SW 1271 (cell line): ENCODE measurements around the gene BLVRB.
A peak's percentile ranks its signal among the peaks of the same experiment; 100 is the strongest.
"Not testable (repeated sequence)": the region's sequence is repeated elsewhere in the genome, so short reads cannot be mapped to it uniquely, and the experiment has no call there.

ENCODE experiments used
- DNase-seq, 2 experiments: peaks; one replicate each; lab custom pipeline; 2025; lab: John Stamatoyannopoulos, UW

The BLVRB gene

DNA sequence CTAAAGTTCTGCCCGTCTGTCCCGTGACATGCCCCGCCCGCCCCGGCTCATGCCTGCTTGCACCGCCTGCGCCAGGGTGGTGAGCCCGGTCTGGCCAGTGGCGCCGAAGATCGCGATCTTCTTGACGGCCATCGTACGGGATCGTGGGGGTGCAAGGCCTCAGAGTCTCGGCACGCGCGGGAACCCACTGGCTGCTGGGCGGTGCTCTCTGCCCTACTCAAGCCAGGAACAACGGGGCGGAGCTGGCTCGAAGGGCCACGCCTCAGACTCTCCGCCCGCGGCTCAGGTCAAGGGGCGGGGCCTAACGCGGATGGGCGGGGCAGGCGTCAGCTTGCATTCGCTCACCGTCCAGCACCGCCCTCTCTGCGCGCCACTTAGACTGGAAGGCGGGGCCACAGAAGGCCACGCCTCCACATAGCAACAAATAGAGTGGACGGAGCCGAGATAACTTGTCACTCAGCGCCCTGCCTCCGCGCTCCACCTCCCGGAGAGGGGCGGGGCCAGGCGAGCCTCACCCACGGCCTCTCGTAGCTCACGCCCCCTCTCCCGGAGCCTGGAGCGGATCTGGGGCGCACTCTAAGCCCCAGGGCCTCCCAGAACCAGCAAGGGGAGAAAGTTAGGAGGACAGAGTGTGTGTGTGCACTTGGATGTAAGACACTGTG, at the start of gene BLVRB:
Gene BLVRB (minus strand): TSS at position 189 of the 662 bp plus-strand sequence. CDS start 57 bp downstream, at position 132.
- peak; percentile 83 to 93 for DNase-seq

DNA sequence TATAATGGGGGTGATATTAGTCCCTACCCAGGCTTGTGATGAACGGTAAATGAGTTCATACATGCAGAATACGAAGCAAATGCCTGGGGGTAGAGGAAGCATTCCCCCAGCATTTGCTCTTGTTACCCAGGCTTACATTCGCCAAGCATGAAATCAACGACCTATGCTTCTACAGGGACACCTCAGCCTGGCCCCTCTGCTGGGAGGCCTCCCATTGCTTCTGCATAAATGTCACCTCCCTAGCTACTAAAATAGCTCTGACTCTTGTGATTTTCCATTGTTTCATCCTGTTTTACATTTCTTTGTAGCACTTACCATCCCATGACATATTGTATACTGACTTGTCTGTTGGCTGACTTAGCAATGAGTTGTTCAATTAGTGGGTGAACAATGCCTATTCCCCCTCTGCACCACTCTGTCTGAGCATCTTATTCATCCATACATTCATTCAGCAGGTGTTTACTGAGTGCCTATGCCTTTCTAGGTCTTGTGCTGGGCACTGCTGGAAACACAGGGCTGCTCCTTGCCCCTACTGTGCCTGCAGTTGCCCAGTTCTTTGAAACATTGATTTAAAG, 48.3 kb upstream of the BLVRB start:
- no peak for DNase-seq

DNA sequence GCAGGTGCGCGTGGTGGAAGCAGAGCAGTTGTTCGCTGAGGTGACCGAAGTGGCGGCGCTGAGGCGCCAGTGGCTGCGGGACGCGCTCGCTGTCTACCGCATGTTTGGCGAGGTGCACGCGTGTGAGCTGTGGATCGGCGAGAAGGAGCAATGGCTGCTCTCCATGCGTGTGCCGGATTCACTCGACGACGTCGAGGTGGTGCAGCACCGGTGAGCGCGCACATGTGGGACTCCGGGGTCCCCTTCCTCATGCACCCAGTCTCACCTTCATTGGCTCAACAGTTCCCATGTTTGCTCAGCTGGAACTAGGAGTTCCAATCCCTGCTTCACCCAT, 47.8 kb upstream of the BLVRB start:
- no peak for DNase-seq

DNA sequence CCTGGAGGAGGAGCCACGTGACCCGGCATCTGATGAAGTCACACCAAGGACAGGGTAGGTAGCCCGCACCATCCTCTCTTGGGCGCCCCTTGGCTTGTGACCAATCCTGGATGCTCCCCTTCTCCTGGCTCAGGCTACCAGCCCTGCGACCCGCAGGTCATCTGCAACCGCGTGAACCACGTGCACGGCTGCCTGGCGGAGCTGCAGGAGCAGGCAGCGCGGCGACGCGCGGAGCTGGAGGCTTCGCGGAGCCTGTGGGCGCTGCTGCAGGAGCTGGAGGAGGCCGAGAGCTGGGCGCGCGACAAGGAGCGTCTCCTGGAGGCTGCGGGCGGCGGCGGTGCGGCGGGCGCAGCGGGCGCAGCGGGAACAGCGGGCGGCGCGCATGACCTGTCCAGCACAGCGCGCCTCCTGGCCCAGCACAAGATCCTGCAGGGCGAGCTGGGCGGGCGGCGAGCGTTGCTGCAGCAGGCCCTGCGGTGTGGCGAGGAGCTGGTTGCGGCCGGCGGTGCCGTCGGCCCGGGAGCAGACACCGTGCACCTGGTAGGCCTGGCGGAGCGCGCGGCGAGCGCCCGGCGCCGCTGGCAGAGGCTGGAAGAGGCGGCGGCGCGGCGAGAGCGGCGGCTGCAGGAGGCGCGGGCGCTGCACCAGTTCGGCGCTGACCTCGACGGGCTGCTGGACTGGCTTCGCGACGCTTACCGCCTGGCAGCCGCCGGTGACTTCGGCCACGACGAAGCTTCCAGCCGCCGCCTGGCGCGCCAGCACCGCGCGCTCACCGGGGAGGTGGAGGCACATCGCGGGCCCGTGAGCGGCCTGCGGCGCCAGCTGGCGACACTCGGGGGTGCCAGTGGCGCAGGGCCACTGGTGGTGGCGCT, 47.2 kb upstream of the BLVRB start:
- no peak for DNase-seq

DNA sequence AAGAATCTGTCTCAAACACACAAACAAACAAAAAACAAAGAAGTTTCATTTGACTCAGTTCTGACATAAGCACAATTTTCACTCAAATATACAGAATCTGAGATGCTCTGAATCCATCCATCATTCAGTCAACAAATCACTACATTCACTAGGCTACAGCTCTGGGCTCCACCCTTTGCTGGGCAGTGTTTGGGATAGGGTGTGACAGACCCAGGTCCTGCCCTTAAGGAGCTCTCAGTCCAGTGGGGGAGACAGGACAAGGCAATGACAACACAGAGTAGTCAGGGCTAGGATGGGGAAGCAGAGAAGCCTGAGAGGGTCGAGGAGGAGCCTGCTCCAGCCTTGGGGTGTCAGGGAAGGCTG, 46.5 kb upstream of the BLVRB start:
- no peak for DNase-seq

DNA sequence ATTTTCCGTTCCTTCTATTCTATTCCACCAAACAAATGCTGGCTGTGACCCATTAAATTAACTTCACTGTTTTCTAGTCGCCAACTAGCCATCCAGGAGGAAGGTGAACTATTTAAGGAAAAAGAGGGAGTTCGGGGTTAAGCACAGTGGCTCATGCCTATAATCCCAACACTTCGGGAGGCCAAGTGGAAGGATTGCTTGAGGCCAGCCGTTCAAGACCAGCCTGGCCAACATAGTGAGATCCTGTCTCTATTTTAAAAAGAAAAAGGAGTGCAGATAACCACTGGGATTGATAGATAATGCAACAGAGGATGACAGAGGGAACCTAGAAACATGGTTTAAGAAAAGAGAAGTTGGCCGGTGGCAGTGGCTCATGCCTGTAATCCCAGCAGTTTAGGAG, 45.9 kb upstream of the BLVRB start:
- no peak for DNase-seq

DNA sequence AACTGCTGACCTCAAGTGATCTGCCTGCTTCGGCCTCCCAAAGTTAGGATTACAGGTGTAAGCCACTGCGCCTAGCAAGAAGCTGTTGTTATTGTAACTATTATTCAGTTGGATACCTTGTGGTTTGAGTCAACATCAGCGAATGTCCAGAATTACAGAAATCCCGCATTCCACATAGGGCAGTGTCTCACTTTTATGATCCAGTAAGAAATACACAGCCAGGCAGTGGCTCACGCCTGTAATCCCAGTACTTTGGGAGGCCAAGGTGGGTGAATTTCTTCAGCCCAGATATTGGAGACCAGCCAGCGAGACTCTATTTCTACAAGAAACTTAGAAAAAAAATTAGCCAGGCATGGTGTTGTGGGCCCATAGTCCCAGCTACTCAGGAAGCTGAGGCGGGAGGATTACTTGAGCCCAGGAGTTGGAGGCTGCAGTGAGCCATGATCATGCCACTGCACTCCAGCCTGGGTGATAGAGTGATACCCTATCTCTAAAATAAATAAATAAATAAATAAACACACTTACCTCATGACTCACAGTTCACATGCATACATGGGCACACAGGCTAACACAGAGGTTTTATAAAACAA, 45.1 kb upstream of the BLVRB start:
- DNase-seq: no peak

DNA sequence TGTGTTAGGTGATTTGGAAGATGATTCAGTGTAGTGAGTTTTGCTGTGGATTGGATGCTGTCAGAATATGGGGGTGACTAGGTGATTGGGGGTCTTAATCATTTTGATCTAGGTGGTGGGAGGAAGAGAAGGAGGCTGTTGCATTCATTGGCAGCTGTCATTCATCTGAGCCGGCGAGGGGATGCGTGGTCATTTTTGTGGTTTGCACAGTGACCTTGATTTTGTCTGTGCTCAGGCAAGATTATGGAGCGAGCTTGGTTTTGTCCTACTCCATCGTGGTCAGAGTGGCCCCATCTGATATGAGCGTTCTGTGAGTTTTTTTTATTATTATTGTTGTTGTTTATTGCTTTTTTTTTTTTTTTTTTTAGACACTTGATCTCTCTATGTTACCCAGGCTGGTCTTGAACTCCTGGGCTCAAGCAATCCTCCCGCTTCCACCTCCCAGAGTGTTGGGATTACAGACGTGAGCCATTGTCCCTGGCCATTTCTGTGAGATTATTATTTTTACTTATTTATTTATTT, 43.3 kb upstream of the BLVRB start:
- no peak for DNase-seq

DNA sequence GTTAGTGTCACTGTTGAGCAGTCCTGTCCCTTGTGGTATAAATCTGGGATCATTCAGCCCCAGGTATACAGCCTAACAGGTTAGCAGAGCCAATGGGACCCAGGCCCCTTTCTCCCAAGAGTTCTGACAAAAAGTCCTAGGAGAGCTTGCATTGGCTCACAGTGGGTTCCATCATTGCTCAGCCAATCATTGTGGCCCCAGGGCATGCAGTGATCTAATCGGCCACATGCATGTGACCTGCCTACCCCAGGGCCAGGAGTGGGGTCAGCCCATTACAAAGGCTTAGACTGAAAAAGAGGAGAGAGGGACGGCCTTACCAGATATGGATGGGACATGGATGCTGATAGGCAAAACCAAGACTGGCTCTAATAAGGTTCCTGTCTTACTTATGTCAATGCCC, 42.3 kb upstream of the BLVRB start:
- no peak for DNase-seq

DNA sequence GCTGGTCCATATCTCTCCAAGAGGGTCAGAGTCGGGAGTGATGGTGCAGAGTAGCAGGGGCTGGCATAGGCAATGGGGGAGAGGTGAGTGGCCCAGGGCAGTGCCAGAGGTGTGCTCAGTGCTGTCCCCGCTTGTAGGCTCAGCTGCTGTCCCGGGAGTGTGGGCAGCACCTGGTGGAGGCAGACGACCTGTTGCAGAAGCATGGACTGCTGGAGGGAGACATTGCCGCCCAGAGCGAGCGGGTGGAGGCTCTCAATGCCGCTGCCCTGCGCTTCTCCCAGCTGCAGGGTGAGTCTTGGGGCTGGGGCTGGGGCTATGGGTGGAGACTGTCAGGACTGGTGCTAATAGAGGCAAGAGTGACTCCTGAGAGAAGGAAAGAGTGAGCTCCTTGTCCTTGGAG, 40.6 kb upstream of the BLVRB start:
- DNase-seq: no peak

DNA sequence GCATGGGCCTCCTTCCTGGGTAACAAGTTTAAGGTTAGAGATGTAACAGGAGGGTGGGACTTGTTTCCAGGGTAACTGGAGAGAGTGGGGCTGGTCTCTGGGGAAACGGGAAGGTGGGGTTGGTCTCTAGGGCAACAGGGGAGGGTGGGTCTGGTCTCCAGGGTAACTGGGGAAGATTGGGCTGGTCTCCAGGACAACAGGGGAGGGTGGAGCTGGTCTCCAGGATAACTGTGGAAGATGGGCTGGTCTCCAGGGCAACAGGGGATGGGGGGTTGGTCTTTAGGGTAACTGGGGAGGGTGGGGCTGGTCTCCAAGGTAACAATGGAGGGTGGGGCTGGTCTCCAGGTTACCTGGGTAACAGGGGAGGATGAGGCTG, 37.8 kb upstream of the BLVRB start:
- DNase-seq: no peak

DNA sequence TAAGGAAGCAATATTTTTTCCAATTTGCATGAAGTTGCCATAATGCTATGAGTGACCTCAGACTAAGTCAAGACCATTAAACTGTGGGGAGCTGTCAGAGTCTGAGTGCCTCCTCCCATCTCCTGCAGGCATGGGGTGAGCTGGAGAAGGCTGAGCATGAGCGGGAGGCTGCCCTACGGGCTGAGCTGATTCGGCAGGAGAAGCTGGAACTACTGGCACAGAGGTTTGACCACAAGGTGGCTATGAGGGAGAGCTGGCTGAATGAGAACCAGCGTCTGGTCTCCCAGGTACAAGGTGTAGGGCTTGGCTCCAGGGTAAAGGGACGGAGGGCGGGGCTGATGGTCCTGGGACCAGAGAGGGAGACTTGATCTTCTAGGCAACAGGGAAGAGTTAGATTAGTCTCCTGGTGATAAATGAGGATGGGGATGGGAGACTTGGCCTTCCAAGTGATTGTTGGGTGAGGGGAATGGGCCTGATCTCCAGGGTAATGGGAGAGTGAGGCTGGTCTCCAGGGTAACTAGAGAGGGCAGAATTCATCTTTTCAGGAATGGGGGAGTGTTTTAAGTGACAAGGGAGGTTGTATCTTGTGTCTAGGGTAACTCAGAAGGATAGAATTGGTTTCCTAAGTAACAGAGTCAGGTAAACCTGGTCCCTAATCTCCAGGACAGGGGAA, 37.2 kb upstream of the BLVRB start:
- DNase-seq: no peak

DNA sequence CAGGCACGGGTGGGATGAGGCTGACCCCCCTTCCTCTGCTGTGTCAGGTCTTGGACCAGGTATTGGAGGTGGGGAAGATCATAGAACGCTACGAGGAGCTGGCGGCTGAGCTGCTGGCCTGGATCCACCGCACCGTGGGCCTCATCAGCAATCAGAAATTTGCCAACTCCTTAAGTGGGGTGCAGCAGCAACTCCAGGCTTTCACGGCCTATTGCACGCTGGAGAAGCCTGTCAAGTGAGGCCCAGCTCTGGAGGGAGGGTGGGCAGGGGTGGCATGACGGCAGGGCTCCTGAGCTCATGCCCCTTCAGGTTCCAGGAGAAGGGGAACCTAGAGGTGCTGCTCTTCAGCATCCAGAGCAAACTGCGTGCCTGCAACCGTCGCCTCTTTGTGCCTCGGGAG, 36.5 kb upstream of the BLVRB start:
- DNase-seq: no peak

DNA sequence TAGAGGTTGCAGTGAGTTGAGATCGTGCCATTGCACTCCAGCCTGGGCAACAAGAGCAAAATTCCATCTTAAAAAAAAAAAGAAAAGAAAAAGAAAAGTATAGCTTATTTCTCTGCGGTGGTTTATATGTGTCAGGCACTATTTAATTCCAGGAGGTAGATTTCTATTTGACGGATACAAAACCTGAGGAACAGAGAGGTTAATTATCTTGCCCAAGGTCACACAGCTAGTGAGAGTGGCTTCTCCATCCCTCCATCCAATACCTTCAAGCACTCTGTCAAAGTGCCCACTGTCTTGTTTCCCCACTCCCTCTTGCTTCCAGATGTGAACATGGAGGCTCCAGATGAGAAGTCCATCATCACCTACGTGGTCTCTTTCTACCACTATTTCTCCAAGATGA, 36.1 kb upstream of the BLVRB start:
- DNase-seq: no peak

DNA sequence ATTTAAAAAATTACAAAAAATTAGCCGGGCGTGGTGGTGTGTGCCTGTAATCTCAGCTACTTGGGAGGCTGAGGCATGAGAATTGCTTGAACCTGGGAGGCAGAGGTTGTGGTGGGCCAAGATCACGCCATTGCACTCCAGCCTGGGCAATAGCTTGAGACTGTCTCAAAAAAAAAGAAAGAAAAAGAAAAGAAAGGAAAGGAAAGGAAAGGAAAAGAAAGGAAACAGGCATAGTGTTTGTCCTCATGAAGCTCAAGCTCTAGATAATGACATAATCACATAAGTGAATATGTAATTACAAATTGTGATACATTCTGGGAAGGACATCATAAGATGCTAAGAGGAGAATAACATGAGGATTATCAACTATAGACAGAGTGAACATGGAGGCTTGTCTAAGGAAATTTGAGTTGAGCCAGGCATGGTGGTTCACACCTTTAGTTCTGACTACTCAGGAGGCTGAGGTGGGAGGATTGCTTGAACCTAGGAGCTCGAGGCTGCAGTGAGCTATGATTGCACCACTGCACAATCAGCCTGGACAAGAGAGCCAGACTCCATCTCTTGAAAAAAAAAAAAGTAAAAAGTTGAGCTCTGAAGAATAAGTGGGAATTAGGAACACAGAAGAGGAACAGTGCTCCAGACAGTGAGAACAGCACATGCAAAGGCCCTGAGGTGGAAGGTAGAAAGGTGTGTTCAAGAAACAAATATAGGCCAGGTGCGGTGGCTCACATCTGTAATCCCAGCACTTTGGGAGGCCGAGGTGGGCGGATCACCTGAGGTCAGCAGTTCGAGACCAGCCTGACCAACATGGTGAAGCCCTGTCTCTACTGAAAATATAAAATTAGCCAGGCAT, 35.4 kb upstream of the BLVRB start:
- not testable (repeated sequence) for DNase-seq

DNA sequence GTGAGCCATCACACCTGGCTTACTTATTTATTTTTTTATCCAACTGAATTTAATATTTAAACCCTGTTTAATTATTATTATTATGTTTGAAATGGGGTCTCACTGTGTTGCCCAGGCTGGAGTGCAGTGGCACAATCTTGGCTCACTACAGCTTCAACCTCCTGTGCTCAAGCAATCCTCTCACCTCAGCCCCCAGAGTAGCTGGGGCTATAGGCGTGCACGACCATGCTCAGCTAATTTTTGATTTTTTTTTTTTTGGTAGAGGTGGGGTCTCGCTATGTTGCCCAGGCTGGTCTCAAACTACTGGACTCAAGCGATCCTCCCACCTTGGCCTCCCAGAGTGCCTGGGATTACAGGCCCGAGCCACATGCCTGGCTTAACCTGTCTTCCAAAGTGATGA, 33.8 kb upstream of the BLVRB start:
- DNase-seq: no peak

DNA sequence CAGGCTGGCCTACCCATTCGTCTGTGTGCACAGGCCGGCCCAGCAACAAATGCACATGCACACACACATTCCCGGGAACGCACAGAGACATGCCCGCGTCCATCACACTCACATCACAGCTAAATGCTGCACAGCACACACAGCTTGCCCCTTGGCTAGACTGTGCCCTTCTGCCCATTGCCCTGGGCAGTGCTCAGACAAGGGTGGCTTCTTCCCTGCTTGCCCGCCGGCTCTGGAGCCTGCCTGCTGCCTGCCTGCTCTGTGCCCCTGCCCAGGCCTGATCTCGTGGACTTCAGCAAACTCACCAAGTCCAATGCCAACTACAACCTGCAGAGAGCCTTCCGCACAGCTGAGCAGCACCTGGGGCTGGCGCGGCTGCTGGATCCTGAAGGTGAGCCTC, 31.7 kb upstream of the BLVRB start:
- DNase-seq: no peak

DNA sequence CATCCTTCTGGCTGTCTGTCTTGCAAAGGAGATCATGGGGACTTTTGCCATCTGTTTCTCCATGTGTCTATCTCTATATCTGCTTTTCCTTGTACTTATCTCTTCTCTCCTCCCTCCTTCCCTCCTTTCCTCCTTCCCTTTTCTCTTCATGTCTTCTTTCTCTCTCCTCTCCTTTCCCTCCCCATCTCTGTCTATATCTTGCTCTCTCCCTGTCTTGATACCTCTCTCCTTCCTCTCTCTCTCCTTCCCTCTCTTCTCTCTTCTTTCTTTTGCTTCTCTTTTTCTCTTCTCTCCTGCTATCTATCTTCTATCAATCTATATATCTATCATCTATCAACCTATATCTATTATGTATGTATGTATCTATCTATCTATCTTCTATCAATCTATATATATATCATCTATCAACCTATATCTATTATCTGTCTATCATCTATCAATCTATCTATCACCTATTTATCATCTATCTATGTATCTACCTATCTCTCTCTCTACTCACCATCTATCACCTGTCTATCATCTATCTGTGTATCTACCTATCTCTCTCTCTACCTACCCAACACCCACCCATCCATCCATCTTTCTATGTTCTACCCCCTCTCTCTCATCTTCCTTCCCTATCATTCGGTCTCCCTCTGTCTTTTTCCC, 28.8 kb upstream of the BLVRB start:
- DNase-seq: no peak

DNA sequence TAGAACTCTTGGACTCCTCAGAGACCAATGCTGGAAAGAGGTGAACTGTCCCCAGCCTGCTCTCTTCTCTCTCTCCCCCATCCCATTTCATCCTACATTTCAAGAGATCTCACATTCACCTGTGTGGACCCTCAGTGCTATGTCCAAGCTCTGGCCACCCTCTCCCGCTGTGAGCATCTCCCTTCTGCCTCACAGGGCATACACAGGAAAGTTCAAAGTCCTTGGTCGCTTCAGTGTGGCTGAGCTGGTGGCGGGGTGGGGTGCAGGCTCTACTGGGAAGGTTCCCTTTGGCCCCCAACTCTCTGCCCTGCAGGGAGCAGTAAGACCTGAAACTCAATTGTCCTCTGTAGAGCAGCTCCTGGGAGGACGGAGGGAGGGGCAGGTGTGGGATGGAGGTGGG, 28.2 kb upstream of the BLVRB start:
- no peak for DNase-seq

DNA sequence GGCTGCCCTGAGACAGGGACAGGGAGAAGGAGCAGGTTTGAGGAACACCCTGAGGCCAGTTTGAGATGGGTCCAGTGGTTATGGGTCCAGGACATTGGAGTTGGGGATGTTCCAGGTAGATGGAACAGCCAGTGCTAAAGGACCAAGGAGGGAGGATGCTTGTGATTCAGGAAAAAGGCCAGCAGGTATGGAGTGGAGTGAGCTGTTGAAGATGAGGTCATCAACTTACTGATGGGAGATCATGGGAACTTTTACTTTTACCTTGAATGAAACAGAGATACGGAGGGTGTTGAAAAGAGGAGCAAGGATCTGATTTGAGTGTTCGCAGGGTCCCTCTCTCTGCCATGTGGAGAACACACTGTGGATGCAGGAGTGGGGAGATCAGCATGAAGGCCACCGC, 26.7 kb upstream of the BLVRB start:
- DNase-seq: no peak

DNA sequence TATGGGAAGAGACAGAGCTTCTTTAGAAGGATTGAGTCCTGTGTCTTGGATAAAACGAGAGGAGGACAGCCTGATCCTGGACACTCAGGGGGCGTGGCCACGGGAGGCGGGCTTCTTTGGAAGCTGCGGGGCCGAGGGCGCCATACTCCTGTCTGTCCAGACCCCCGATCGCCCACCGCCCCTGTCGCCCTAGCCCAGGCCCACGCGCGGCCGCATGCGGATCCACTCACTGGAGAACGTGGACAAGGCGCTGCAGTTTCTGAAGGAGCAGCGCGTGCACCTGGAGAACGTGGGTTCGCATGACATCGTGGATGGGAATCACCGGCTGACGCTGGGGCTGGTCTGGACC, 24.3 kb upstream of the BLVRB start:
- no peak for DNase-seq
